Fibroblast of lung (primary cell): ENCODE results near the gene EXOSC5.
"Not testable (repeated sequence)": the region's sequence is repeated elsewhere in the genome, so short reads cannot be mapped to it uniquely, and the experiment has no call there.

ENCODE experiments used
- CTCF ChIP-seq, 2 donors: IDR thresholded peaks in 1 of 2; conservative IDR thresholded peaks in 1 of 2; 1 replicate in 1 of 2; 2 replicates in 1 of 2; pipeline ENCODE4 v1.5.1; 2011 to 2012; ENCODE audit warnings: low read length in 2 of 2, control low read depth in 1 of 2, inconsistent platforms in 1 of 2, low read depth in 1 of 2, mild to moderate bottlenecking in 1 of 2
- EZH2 ChIP-seq: IDR thresholded peaks from 2 replicates; pipeline ENCODE4 v1.5.1; 2012; ENCODE audit warnings: low read length, control low read depth, mild to moderate bottlenecking; ENCODE audit errors: missing control alignments

GRCh38 chr19:41381536-41381935, 15.6 kb downstream of the EXOSC5 start:
- not testable (repeated sequence) for TF ChIP-seq CTCF (conservative IDR thresholded peaks at IDR 0.05 in 1 of 2, IDR thresholded peaks at IDR 0.05 in 1 of 2; ENCODE audit: low read depth in 1 of 2, low read length in 2 of 2); EZH2
